Esophagus squamous epithelium (tissue), 5 donors: Measurements from ENCODE around the gene PLD3. TPM values are rescaled to one million over a fixed set of nuclear protein-coding genes. Genes with fewer than 3 reads are reported as not detected.

Experiments
- DNase-seq: peaks from one replicate; lab custom pipeline; 2025; lab: John Stamatoyannopoulos, UW
- H3K27ac ChIP-seq, 4 donors: fragments of 200-600 bp; sonication (generic); one replicate each; pipeline ENCODE4 v1.5.1; 2016 to 2019; ENCODE audit warnings: mild to moderate bottlenecking in 1 of 4
- H3K27me3 ChIP-seq, 4 donors: fragments of 200-600 bp; sonication (generic); 1 replicate in 3 of 4; 2 replicates in 1 of 4; pipeline versions ENCODE4 v1.5.1 to v1.6.0; 2017 to 2021; ENCODE audit warnings: antibody characterized with exemption in 1 of 4
- H3K36me3 ChIP-seq, 3 donors: fragments of 200-600 bp; sonication (generic); one replicate each; pipeline ENCODE4 v1.5.1; 2016 to 2019
- H3K4me1 ChIP-seq, 3 donors: fragments of 200-600 bp; sonication (generic); one replicate each; pipeline ENCODE4 v1.5.1; 2017 to 2019
- H3K4me3 ChIP-seq, 4 donors: fragments of 200-600 bp; sonication (generic); 1 replicate in 3 of 4; 2 replicates in 1 of 4; pipeline ENCODE4 v1.5.1; 2016 to 2019; ENCODE audit warnings: mild to moderate bottlenecking in 2 of 4, moderate library complexity in 1 of 4
- H3K9me3 ChIP-seq, 3 donors: fragments of 200-600 bp; sonication (generic); one replicate each; pipeline ENCODE4 v1.5.1; 2016 to 2019
- POLR2A ChIP-seq, 4 donors: fragments of 450-650 bp; IDR thresholded peaks; one replicate each; pipeline ENCODE4 v1.6.1; 2017; ENCODE audit warnings: antibody characterized with exemption in 4 of 4, mild to moderate bottlenecking in 4 of 4, moderate library complexity in 3 of 4
- WGBS, 2 donors: methylation state at CpG; one replicate each; pipeline ENCODE4 v1.1.5; 2018; 5-methylcytosine and 5-hydroxymethylcytosine counted together
- intact Hi-C: fragments of 100-400 bp; cut with DNase I; formaldehyde crosslinking; loops from one replicate; pipeline ENCODE4 v1.15.0; 2022
- total RNA-seq, 4 donors: library from RNA; depleted of rRNA; stranded (reverse); fragments of >200 nt; gene quantifications; one replicate each; pipeline ENCODE4 v1.1.0, GENCODE V29; 2016
- TF ChIP-seq, protein P1 (sequence below), 6 experiments: fragments of 450-650 bp in 4 of 6; fragments of 200-600 bp in 2 of 6; sonication (generic) in 2 of 6; IDR thresholded peaks; one replicate each; pipeline ENCODE4 v1.5.1; 2016 to 2019; ENCODE audit warnings: antibody characterized with exemption in 6 of 6, mild to moderate bottlenecking in 4 of 6, moderate library complexity in 4 of 6
- donor health status: DM: yes; HTN: yes; CAD: no.

Gene PLD3
- total RNA-seq, 4 donors from 2014 or later, result 56.8 to 163 (median 128) TPM

DNA sequence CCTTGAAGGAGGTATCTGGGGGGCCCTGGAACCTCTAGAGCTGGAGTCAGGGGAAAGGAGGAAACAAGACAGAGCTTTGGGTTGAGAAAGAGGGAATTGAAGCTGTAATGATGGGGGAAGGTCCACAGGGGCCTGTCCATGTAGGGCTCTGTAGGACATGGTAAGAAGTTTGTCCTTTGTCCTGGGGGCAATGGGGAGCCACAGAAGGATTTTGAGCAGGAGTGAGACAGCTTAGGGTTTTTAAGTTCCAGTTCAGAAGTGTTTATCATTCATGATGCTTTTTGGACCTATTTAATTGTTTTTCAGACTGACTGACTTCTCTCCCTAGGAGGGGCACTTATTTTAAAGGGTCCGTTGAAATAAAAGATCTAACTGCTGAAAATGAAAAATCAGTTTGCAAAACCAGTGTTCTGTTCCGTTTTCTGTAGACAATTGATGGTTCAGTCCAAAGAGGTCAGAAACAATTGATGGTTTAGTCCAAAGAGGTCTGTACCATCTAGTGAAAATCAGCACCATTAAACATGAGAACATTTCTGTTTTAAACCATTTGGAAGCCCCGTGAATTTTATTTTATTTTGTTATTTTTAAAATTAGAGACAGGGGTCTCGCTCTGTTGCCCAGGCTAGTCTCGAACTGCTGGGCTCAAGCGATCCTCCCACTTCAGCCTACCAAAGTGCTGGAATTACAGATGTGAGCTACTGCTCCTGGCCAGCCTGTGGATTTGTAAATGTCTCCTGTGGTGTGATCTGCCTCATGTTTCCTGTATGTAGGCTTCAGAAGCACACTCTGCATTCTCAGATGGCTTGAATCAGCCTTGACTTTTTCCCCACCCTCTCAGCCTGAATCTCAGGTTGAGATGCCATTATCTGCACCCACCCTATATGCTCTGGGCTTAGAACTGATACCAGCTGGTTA lies 8.4 kb downstream of the PLD3 start:
- WGBS, 2 donors, result 87 to 90% methylated on average over 6 of the region's 6 CpGs
- Histone ChIP-seq H3K4me3 (no peak overlapping the region), H3K4me1 (peaks cover 3 to 20% (median 4%) of the 10 kb centered on the region in 3 donors), H3K27ac (no peak overlapping the region), H3K36me3 (peaks cover 0 to 35% (median 0%) of the 10 kb centered on the region in 3 donors), H3K27me3 (no peaks in the 10 kb centered on the region), H3K9me3 (no peaks in the 10 kb centered on the region)
- TF ChIP-seq, protein P1, sequence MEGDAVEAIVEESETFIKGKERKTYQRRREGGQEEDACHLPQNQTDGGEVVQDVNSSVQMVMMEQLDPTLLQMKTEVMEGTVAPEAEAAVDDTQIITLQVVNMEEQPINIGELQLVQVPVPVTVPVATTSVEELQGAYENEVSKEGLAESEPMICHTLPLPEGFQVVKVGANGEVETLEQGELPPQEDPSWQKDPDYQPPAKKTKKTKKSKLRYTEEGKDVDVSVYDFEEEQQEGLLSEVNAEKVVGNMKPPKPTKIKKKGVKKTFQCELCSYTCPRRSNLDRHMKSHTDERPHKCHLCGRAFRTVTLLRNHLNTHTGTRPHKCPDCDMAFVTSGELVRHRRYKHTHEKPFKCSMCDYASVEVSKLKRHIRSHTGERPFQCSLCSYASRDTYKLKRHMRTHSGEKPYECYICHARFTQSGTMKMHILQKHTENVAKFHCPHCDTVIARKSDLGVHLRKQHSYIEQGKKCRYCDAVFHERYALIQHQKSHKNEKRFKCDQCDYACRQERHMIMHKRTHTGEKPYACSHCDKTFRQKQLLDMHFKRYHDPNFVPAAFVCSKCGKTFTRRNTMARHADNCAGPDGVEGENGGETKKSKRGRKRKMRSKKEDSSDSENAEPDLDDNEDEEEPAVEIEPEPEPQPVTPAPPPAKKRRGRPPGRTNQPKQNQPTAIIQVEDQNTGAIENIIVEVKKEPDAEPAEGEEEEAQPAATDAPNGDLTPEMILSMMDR (IDR thresholded peaks at IDR 0.05), result no peak
- TF ChIP-seq POLR2A (IDR thresholded peaks at IDR 0.05), result no peak
- intact Hi-C loops, result no loop called here
- no peak for DNase-seq

DNA sequence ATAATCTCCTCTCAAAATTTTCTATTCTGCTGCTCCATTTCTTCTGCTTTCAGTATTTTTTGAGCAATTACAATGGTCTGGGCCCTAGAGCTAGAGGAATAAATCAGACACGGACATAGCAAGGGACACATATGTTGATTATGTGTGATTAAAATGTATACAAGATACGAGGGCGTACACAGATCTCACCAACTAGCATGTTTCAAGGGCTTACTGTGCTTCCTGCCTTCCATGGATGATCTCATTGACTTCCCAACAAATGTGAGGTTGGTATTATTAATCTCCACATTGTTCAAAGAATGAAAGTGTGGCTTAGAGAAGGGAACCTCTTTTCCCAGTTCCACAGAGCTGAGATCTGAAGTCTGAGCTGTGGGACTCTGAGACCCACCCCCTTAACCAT lies 9.1 kb downstream of the PLD3 start:
- 78 to 83% methylated on average over 3 of the region's 3 CpGs for WGBS, 2 donors
- TF ChIP-seq, protein P1 (IDR thresholded peaks at IDR 0.05), result no peak
- no peak for TF ChIP-seq POLR2A (IDR thresholded peaks at IDR 0.05)

GRCh38 chr19:40358773-40359172 lies 10.3 kb downstream of the PLD3 start:
- TF ChIP-seq POLR2A (IDR thresholded peaks at IDR 0.05), result no peak
- TF ChIP-seq, protein P1 (IDR thresholded peaks at IDR 0.05), result no peak
- Histone ChIP-seq H3K36me3 (peaks cover 0 to 30% (median 0%) of the 10 kb centered on the region in 3 donors), H3K27ac (no peak overlapping the region), H3K9me3 (no peaks in the 10 kb centered on the region), H3K4me3 (no peak overlapping the region), H3K4me1 (peaks cover 3 to 20% (median 4%) of the 10 kb centered on the region in 3 donors), H3K27me3 (no peaks in the 10 kb centered on the region)
- 64 to 65% methylated on average over 4 to 5 of the region's 5 CpGs for WGBS, 2 donors
- DNase-seq, result no peak
- intact Hi-C loops, result no loop called here

More for the DNA sequence above, 9.1 kb downstream of the PLD3 start:
- Histone ChIP-seq H3K9me3 (no peaks in the 10 kb centered on the region), H3K4me1 (peaks cover 3 to 20% (median 4%) of the 10 kb centered on the region in 3 donors), H3K27me3 (no peaks in the 10 kb centered on the region), H3K4me3 (no peak overlapping the region), H3K27ac (no peak overlapping the region), H3K36me3 (peaks cover 0 to 35% (median 0%) of the 10 kb centered on the region in 3 donors)
- intact Hi-C loops, result no loop called here
- no peak for DNase-seq

GRCh38 chr19:40360020-40360707 lies 11.7 kb downstream of the PLD3 start:
- WGBS, 2 donors, result 89 to 93% methylated on average over 6 to 10 of the region's 13 CpGs
- H3K4me1 ChIP-seq, result peaks cover 3 to 25% (median 4%) of the 10 kb centered on the region in 3 donors
- no peaks in the 10 kb centered on the region for H3K9me3 ChIP-seq
- H3K4me3 ChIP-seq, result no peak overlapping the region
- H3K36me3 ChIP-seq, result peaks cover 0 to 23% (median 0%) of the 10 kb centered on the region in 3 donors
- H3K27ac ChIP-seq, result no peak overlapping the region
- intact Hi-C loops, result no loop called here
- no peak for DNase-seq
- H3K27me3 ChIP-seq, result no peaks in the 10 kb centered on the region
- TF ChIP-seq POLR2A (IDR thresholded peaks at IDR 0.05), result no peak
- TF ChIP-seq, protein P1 (IDR thresholded peaks at IDR 0.05), result no peak
